Measurements from ENCODE around the gene C5orf46. TPM values are rescaled to one million over a fixed set of nuclear protein-coding genes. Genes with fewer than 3 reads are reported as not detected.

Gene C5orf46
- total and polyA plus RNA-seq, 2 experiments from 2014 or later = 0.40 TPM; not detected in 1

DNA sequence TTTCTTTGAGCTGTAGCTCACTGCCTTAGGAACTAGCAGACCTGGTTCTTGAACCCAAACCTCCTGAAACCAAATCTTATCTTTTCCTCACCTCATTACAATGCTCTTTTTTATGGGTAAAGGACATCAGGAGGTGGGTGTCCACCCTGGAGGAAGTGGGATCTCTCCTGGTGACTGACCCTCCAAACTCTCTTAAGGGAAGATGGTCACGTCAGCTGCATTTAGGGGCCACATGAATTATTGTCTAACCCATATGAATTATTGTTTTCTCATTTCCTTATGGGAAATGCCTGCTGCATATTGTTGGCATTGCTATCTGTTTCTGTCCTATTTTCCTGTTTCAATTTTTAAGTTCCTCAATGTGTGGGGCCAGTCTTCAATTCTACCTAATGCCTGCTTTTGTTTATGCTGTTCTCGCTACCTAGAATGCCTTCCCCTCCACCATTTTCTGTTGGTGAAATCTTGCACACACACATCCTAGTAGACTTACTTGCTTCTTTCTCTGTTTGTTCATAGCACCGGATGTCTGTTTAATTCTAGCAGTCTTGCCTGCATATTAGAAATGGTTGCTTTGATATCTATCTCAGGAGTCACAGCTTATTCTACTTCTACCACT is 52.9 kb downstream of the C5orf46 start (continued):
- TF ChIP-seq, protein P1, sequence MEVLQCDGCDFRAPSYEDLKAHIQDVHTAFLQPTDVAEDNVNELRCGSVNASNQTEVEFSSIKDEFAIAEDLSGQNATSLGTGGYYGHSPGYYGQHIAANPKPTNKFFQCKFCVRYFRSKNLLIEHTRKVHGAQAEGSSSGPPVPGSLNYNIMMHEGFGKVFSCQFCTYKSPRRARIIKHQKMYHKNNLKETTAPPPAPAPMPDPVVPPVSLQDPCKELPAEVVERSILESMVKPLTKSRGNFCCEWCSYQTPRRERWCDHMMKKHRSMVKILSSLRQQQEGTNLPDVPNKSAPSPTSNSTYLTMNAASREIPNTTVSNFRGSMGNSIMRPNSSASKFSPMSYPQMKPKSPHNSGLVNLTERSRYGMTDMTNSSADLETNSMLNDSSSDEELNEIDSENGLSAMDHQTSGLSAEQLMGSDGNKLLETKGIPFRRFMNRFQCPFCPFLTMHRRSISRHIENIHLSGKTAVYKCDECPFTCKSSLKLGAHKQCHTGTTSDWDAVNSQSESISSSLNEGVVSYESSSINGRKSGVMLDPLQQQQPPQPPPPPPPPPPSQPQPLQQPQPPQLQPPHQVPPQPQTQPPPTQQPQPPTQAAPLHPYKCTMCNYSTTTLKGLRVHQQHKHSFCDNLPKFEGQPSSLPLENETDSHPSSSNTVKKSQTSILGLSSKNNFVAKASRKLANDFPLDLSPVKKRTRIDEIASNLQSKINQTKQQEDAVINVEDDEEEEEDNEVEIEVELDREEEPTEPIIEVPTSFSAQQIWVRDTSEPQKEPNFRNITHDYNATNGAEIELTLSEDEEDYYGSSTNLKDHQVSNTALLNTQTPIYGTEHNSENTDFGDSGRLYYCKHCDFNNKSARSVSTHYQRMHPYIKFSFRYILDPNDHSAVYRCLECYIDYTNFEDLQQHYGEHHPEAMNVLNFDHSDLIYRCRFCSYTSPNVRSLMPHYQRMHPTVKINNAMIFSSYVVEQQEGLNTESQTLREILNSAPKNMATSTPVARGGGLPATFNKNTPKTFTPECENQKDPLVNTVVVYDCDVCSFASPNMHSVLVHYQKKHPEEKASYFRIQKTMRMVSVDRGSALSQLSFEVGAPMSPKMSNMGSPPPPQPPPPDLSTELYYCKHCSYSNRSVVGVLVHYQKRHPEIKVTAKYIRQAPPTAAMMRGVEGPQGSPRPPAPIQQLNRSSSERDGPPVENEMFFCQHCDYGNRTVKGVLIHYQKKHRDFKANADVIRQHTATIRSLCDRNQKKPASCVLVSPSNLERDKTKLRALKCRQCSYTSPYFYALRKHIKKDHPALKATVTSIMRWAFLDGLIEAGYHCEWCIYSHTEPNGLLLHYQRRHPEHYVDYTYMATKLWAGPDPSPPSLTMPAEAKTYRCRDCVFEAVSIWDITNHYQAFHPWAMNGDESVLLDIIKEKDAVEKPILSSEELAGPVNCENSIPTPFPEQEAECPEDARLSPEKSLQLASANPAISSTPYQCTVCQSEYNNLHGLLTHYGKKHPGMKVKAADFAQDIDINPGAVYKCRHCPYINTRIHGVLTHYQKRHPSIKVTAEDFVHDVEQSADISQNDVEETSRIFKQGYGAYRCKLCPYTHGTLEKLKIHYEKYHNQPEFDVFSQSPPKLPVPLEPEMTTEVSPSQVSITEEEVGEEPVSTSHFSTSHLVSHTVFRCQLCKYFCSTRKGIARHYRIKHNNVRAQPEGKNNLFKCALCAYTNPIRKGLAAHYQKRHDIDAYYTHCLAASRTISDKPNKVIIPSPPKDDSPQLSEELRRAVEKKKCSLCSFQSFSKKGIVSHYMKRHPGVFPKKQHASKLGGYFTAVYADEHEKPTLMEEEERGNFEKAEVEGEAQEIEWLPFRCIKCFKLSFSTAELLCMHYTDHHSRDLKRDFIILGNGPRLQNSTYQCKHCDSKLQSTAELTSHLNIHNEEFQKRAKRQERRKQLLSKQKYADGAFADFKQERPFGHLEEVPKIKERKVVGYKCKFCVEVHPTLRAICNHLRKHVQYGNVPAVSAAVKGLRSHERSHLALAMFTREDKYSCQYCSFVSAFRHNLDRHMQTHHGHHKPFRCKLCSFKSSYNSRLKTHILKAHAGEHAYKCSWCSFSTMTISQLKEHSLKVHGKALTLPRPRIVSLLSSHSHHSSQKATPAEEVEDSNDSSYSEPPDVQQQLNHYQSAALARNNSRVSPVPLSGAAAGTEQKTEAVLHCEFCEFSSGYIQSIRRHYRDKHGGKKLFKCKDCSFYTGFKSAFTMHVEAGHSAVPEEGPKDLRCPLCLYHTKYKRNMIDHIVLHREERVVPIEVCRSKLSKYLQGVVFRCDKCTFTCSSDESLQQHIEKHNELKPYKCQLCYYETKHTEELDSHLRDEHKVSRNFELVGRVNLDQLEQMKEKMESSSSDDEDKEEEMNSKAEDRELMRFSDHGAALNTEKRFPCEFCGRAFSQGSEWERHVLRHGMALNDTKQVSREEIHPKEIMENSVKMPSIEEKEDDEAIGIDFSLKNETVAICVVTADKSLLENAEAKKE (CRISPR knock-in tag; IDR thresholded peaks at IDR 0.05) = no peak
- TF ChIP-seq ETS1 (IDR thresholded peaks at IDR 0.05) (no peak), ZNF331 (CRISPR knock-in tag; IDR thresholded peaks at IDR 0.05; ENCODE audit: low read depth) (no peak), STAT1 (IDR thresholded peaks at IDR 0.05; ENCODE audit: unreplicated experiment) (no peak), CREB1 (CRISPR knock-in tag; IDR thresholded peaks at IDR 0.05; ENCODE audit: low read depth) (no peak), POLR2AphosphoS5 (IDR thresholded peaks at IDR 0.05; ENCODE audit: low read depth) (no peak), NANOG (IDR thresholded peaks at IDR 0.05; ENCODE audit: borderline replicate concordance) (no peak)

- no peaks in the 10 kb centered on the region for H3K36me3 ChIP-seq (ENCODE audit: insufficient read depth)
- no peaks in the 10 kb centered on the region for H3K79me2 ChIP-seq (replicated peaks; ENCODE audit: insufficient read depth)
- H3K4me1 Mint-ChIP-seq = peaks cover 16% of the 10 kb centered on the region; the same call in 2 of the 3 replicates
- no peaks in the 10 kb centered on the region for H3F3A ChIP-seq (replicated peaks; ENCODE audit: low read depth)
- no peak for DNase-seq (ENCODE audit: low spot score)
- peaks cover 2% of the 10 kb centered on the region for H3K27me3 Mint-ChIP-seq (ENCODE audit: insufficient read depth, low read depth, poor library complexity)
- no peaks in the 10 kb centered on the region for H4K20me1 ChIP-seq (replicated peaks; ENCODE audit: insufficient read depth)
- ATAC-seq = no peak
- no peak overlapping the region for H3K4me2 ChIP-seq
- no peak overlapping the region for H3K27ac ChIP-seq (ENCODE audit: low read depth)
- no peaks in the 10 kb centered on the region for H3K9me3 Mint-ChIP-seq
- H3K4me1 ChIP-seq (ENCODE audit: insufficient read depth) = peaks cover 5% of the 10 kb centered on the region
- no peaks in the 10 kb centered on the region for H3K27me3 ChIP-seq (ENCODE audit: insufficient read depth)
- no peak overlapping the region for H3K4me3 Mint-ChIP-seq
- H3K4me3 ChIP-seq = no peak overlapping the region
- H3K9me2 ChIP-seq (ENCODE audit: insufficient read depth) = peaks cover 5% of the 10 kb centered on the region; the same call in 1 of the 2 replicates
- no peak overlapping the region for H2AFZ ChIP-seq
- H3K27ac Mint-ChIP-seq = no peak overlapping the region
- no peaks in the 10 kb centered on the region for H3K36me3 Mint-ChIP-seq (ENCODE audit: low read depth)
- no peak for TF ChIP-seq REST (IDR thresholded peaks at IDR 0.05; ENCODE audit: unreplicated experiment)
- TF ChIP-seq EZH2 (IDR thresholded peaks at IDR 0.05; ENCODE audit: low read depth, unreplicated experiment) = no peak
- no peak for TF ChIP-seq ZNF331 (CRISPR knock-in tag; IDR thresholded peaks at IDR 0.05; ENCODE audit: low read depth)
- no peak for TF ChIP-seq ETS1 (IDR thresholded peaks at IDR 0.05)
- no peak for TF ChIP-seq NANOG (IDR thresholded peaks at IDR 0.05; ENCODE audit: borderline replicate concordance)
- TF ChIP-seq CREB1 (CRISPR knock-in tag; IDR thresholded peaks at IDR 0.05; ENCODE audit: low read depth) = no peak
- TF ChIP-seq EZH2phosphoT487 (IDR thresholded peaks at IDR 0.05; ENCODE audit: unreplicated experiment) = no peak
These were observed 54.0 kb downstream of the C5orf46 start for GRCh38 chr5:147852365-147852764.

All from GM23338 (cell line).